Endothelial cell (in vitro differentiated cells): Measurements from ENCODE around the gene FAM53C. TPM values are rescaled to one million over a fixed set of nuclear protein-coding genes. Genes with fewer than 3 reads are reported as not detected.

Source experiments
- DNase-seq: peaks from one replicate; pipeline ENCODE4 v3.0.0; 2021; ENCODE audit warnings: low spot score
- H3K27ac Mint-ChIP-seq: one replicate; pipeline ENCODE4 v1.8.0; 2021; ENCODE audit warnings: mixed read lengths, inconsistent platforms; ENCODE audit not compliant: unreplicated experiment
- H3K27me3 Mint-ChIP-seq: one replicate; pipeline ENCODE4 v1.8.0; 2021; ENCODE audit warnings: mild to moderate bottlenecking, moderate library complexity, mixed read lengths, inconsistent platforms; ENCODE audit not compliant: unreplicated experiment
- H3K36me3 Mint-ChIP-seq: one replicate; pipeline ENCODE4 v1.8.0; 2021; ENCODE audit warnings: mild to moderate bottlenecking, low read depth, mixed read lengths, inconsistent platforms; ENCODE audit not compliant: unreplicated experiment
- H3K4me1 Mint-ChIP-seq: one replicate; pipeline ENCODE4 v1.8.0; 2021; ENCODE audit warnings: mild to moderate bottlenecking, mixed read lengths, inconsistent platforms; ENCODE audit not compliant: unreplicated experiment
- H3K4me3 Mint-ChIP-seq: one replicate; pipeline ENCODE4 v1.8.0; 2021; ENCODE audit warnings: mild to moderate bottlenecking, mixed read lengths, inconsistent platforms; ENCODE audit not compliant: unreplicated experiment
- H3K9me3 Mint-ChIP-seq: one replicate; pipeline ENCODE4 v1.8.0; 2021; ENCODE audit warnings: mixed read lengths, inconsistent platforms; ENCODE audit not compliant: unreplicated experiment
- total RNA-seq: library from RNA; stranded (reverse); fragmentation: NEBNext Ultra II Directional; extraction: Animal tissue kit (Norgen Biotek cat#: 25700); gene quantifications from one replicate; pipeline ENCODE4 v1.2.1, GENCODE V29; 2021; ENCODE audit not compliant: unreplicated experiment
- TF ChIP-seq, protein P1 (sequence below): fragments of 200-600 bp; sonication (generic); IDR thresholded peaks from one replicate; pipeline ENCODE4 v1.5.0; 2021; ENCODE audit warnings: antibody characterized with exemption; ENCODE audit not compliant: unreplicated experiment

Gene FAM53C
- total RNA-seq, 1 donor from 2014 or later, result 49.5 TPM

DNA sequence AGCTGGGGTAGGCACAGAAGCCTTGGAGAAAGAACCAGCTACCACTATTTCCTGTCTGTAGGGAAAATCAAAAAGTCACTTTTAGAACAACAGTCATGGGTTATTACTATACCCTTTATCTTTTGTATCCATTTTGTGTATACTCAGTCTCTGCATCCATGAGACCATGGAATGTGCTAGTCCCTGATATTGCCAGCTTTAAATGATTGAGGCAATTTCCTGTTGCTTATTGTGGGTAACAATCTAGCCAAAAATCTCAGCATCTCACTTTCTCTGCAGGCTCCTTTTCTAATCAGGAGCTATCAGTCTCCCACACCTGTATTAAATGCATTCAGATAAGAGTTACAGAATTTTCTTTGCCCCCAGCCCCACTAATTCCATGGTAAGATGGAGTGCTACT lies 13.5 kb downstream of the FAM53C start:
- H3K4me1 Mint-ChIP-seq, result peaks cover 20% of the 10 kb centered on the region
- peak overlapping the region; percentile 77 for H3K27ac Mint-ChIP-seq
- H3K36me3 Mint-ChIP-seq, result peaks cover 31% of the 10 kb centered on the region
- TF ChIP-seq, protein P1, sequence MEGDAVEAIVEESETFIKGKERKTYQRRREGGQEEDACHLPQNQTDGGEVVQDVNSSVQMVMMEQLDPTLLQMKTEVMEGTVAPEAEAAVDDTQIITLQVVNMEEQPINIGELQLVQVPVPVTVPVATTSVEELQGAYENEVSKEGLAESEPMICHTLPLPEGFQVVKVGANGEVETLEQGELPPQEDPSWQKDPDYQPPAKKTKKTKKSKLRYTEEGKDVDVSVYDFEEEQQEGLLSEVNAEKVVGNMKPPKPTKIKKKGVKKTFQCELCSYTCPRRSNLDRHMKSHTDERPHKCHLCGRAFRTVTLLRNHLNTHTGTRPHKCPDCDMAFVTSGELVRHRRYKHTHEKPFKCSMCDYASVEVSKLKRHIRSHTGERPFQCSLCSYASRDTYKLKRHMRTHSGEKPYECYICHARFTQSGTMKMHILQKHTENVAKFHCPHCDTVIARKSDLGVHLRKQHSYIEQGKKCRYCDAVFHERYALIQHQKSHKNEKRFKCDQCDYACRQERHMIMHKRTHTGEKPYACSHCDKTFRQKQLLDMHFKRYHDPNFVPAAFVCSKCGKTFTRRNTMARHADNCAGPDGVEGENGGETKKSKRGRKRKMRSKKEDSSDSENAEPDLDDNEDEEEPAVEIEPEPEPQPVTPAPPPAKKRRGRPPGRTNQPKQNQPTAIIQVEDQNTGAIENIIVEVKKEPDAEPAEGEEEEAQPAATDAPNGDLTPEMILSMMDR, result no peak
- no peaks in the 10 kb centered on the region for H3K9me3 Mint-ChIP-seq
- DNase-seq, result no peak
- H3K4me3 Mint-ChIP-seq, result peak overlapping the region; percentile 92
- H3K27me3 Mint-ChIP-seq, result peaks cover 19% of the 10 kb centered on the region

DNA sequence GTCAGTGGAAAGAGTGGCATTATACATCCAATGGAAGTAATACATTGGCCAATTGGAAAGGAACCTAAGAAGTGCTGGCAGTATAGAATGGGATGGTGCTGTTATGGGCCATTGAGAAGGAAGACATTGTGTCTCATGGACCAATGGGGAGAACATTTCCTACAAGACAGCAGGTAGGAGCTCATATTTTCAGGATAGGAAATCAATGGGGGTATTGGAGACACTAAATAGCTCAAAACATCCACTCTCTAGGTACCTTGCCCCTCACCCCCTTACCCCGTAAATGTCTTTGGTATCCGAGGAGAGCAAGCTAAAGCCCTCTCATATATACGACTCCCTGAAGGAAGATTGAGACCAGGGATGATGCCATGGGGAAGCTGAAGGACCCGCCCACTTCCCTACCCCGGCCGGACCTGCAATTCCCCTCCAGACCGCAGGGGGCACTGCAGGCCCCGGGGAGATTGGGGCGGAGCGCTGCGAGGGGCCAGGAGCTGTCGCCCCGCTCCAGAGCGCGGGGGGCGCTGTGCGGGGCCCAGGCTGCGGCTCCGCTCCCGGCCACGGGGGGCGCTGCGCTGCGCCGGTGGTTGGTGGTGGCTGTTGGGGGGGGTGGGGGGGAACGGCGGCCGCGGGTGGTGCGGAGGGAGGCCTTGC lies 14.1 kb downstream of the FAM53C start, which contains the start of gene KDM3B:
Gene KDM3B, plus strand, starts transcription at position 615 of the 651 bp plus-strand sequence. CDS start 111 bp downstream, outside the sequence.
- H3K27me3 Mint-ChIP-seq, result peaks cover 18% of the 10 kb centered on the region
- DNase-seq, result peak; percentile 99
- no peaks in the 10 kb centered on the region for H3K9me3 Mint-ChIP-seq
- peak within 1 kb of the TSS; percentile 97 for H3K4me3 Mint-ChIP-seq
- TF ChIP-seq, protein P1, result peak; percentile 100
- H3K4me1 Mint-ChIP-seq, result peaks cover 20% of the 10 kb centered on the region
- H3K27ac Mint-ChIP-seq, result peak within 1 kb of the TSS; percentile 92
- peaks cover 31% of the 10 kb centered on the region for H3K36me3 Mint-ChIP-seq

DNA sequence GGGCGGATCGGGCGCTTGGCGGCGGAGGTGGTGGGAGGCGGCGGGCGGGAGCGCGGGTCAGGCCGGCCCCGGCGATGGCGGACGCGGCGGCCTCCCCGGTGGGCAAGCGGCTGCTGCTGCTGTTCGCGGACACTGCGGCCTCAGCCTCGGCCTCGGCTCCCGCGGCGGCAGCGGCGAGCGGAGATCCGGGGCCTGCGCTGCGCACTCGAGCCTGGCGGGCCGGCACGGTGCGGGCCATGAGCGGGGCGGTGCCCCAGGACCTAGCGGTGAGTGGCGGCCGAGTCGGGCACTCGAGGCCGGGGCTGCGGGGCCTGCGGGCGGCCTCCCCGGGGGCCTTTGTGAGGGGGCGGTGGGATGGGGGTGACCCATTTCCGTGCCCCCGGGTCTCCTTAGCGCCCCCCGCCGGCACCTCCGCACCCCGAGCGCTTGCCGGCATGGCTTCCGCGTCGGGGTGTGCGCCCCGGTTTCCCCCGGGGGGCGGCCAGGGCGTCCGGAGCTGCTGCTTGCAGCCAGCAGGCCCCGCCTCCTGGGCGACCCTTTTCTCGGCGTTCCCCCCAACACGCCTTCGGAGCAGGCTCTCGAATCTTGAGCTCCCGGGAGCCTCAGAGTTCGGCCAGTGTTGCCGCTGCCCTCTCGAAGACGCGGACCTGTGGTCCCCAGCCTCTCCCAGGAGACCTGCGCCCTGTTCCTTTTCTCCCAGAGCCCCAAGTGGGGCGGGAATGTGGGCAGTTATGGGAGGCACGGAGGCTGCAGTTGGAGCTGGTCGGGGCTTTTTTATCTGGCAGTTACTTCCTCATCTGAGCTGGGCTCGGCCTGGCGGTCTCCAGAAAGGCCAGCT lies 14.9 kb downstream of the FAM53C start:
- Mint-ChIP-seq H3K36me3 (peaks cover 28% of the 10 kb centered on the region), H3K9me3 (no peaks in the 10 kb centered on the region), H3K27ac (peak overlapping the region; percentile 92), H3K27me3 (peaks cover 15% of the 10 kb centered on the region), H3K4me3 (peak overlapping the region; percentile 97), H3K4me1 (peaks cover 20% of the 10 kb centered on the region)
- TF ChIP-seq, protein P1, result peak; percentile 80
- peak; percentile 56 for DNase-seq

DNA sequence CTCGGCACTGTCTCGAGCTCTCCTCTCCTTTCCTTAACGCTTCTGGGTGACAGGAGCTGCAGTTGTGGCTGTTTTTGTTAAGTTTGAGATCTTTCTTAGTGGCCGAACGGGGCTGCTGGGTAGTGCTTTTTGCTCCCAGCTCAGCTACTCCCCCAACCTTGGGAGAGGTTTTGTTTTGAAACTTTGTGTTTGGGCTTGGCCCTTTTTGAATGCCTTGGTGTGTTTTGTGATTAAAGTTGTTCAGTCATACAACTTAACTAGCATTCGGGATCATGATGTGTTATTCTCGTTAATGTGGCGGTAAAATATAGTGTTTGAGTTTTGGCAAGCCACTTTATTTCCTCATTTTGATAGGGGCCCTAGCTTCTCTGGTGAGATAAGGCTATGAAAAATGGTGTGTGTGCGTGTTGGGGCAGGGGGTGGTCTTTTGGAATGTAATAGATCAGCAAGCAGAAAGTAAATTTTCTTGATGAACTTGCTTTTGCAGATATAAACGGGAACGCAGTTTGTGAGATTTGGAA lies 15.6 kb downstream of the FAM53C start:
- Mint-ChIP-seq H3K27me3 (peaks cover 14% of the 10 kb centered on the region), H3K9me3 (no peaks in the 10 kb centered on the region), H3K4me3 (peak overlapping the region; percentile 97), H3K36me3 (peaks cover 25% of the 10 kb centered on the region), H3K4me1 (peaks cover 20% of the 10 kb centered on the region), H3K27ac (peak overlapping the region; percentile 92)
- TF ChIP-seq, protein P1, result no peak
- DNase-seq, result no peak
